Fibroblast of lung (primary cell): ENCODE data around the gene C1orf210. TPM values are rescaled to one million over a fixed set of nuclear protein-coding genes. Genes with fewer than 3 reads are reported as not detected.

ENCODE experiments used
- DNase-seq, 2 donors: peaks; one replicate each; pipeline versions ENCODE4 v3.0.0 to v3.0.0-alpha.2; 2010; ENCODE audit warnings: low read depth in 2 of 2
- H2AFZ ChIP-seq: 2 replicates; pipeline ENCODE4 v1.5.1; 2012; ENCODE audit warnings: low read length, control low read depth, inconsistent platforms
- H3K27ac ChIP-seq: 2 replicates; pipeline ENCODE4 v1.5.1; 2011; ENCODE audit warnings: low read length, control low read depth; ENCODE audit not compliant: insufficient read depth
- H3K27me3 ChIP-seq: 2 replicates; pipeline ENCODE4 v1.5.1; 2011; ENCODE audit warnings: mild to moderate bottlenecking, low read length; ENCODE audit not compliant: control insufficient read depth, insufficient read depth
- H3K36me3 ChIP-seq: 2 replicates; pipeline ENCODE4 v1.5.1; 2011; ENCODE audit warnings: low read length; ENCODE audit not compliant: control insufficient read depth, insufficient read depth
- H3K4me1 ChIP-seq: 2 replicates; pipeline ENCODE4 v1.5.1; 2011; ENCODE audit warnings: low read length; ENCODE audit not compliant: control insufficient read depth, insufficient read depth; ENCODE audit errors: extremely low read depth
- H3K4me2 ChIP-seq: 2 replicates; pipeline ENCODE4 v1.5.1; 2011; ENCODE audit warnings: low read length, control low read depth; ENCODE audit not compliant: insufficient read depth; ENCODE audit errors: extremely low read depth
- H3K4me3 ChIP-seq, 4 experiments: fragments of 200-600 bp in 1 of 4; sonication (generic) in 1 of 4; replicated peaks in 1 of 4; 2 replicates each; pipeline ENCODE4 v1.5.1; 2011 to 2016; ENCODE audit warnings: low read length in 4 of 4, low read depth in 3 of 4, mild to moderate bottlenecking in 3 of 4, control low read depth in 2 of 4, inconsistent platforms in 1 of 4, mixed read lengths in 1 of 4; ENCODE audit not compliant: insufficient read depth in 1 of 4; ENCODE audit errors: control extremely low read depth in 1 of 4
- H3K79me2 ChIP-seq: 2 replicates; pipeline ENCODE4 v1.5.1; 2012; ENCODE audit warnings: mild to moderate bottlenecking, low read length, inconsistent platforms; ENCODE audit not compliant: control insufficient read depth, insufficient read depth
- H3K9ac ChIP-seq: 2 replicates; pipeline ENCODE4 v1.5.1; 2011; ENCODE audit warnings: mild to moderate bottlenecking, low read length, control low read depth; ENCODE audit not compliant: insufficient read depth
- H3K9me3 ChIP-seq: 2 replicates; pipeline ENCODE4 v1.5.1; 2012; ENCODE audit warnings: low read depth, low read length; ENCODE audit not compliant: control insufficient read depth, insufficient read depth
- H4K20me1 ChIP-seq: 2 replicates; pipeline ENCODE4 v1.5.1; 2011; ENCODE audit warnings: low read length; ENCODE audit not compliant: control insufficient read depth, insufficient read depth; ENCODE audit errors: extremely low read depth
- CTCF ChIP-seq, 2 donors: IDR thresholded peaks in 1 of 2; conservative IDR thresholded peaks in 1 of 2; 1 replicate in 1 of 2; 2 replicates in 1 of 2; pipeline ENCODE4 v1.5.1; 2011 to 2012; ENCODE audit warnings: low read length in 2 of 2, control low read depth in 1 of 2, inconsistent platforms in 1 of 2, low read depth in 1 of 2, mild to moderate bottlenecking in 1 of 2
- EZH2 ChIP-seq: IDR thresholded peaks from 2 replicates; pipeline ENCODE4 v1.5.1; 2012; ENCODE audit warnings: low read length, control low read depth, mild to moderate bottlenecking; ENCODE audit errors: missing control alignments
- polyA plus RNA-seq, 2 donors: library from polyadenylated mRNA; depleted of rRNA in 1 of 2; stranded (reverse) in 1 of 2; unstranded in 1 of 2; fragments of >200 nt; gene quantifications; 2 replicates each; pipeline ENCODE4 v1.2.1, GENCODE V29; 2011 to 2012; ENCODE audit warnings: missing spikeins in 1 of 2
- total RNA-seq: library from RNA; depleted of rRNA; stranded (reverse); fragments of >200 nt; gene quantifications from 2 replicates; pipeline ENCODE4 v1.2.1, GENCODE V29; 2014

C1orf210 gene
- total and polyA plus RNA-seq, 2 donors (not counting 1 experiment from before 2014, with no cell fraction given) = not detected

- Histone ChIP-seq H3K27me3 (no peaks in the 10 kb centered on the region), H3K9ac (no peak overlapping the region), H3K4me2 (no peak overlapping the region), H3K9me3 (no peaks in the 10 kb centered on the region), H3K4me3 (no peak overlapping the region), H2AFZ (no peak overlapping the region), H3K27ac (no peak overlapping the region), H3K36me3 (no peaks in the 10 kb centered on the region), H3K4me1 (no peaks in the 10 kb centered on the region), H3K79me2 (no peaks in the 10 kb centered on the region), H4K20me1 (no peaks in the 10 kb centered on the region)
- DNase-seq = no peak
- TF ChIP-seq EZH2 (no peak), CTCF (conservative IDR thresholded peaks at IDR 0.05 in 1 of 2, IDR thresholded peaks at IDR 0.05 in 1 of 2; ENCODE audit: low read depth in 1 of 2, low read length in 2 of 2) (no peak)
Measured at GRCh38 chr1:43315481-43315880, 30.1 kb upstream of the C1orf210 start.

- Histone ChIP-seq H3K36me3 (no peaks in the 10 kb centered on the region), H2AFZ (no peak overlapping the region), H3K9me3 (no peaks in the 10 kb centered on the region), H3K27me3 (no peaks in the 10 kb centered on the region), H3K27ac (no peak overlapping the region), H3K4me3 (no peak overlapping the region), H3K79me2 (no peaks in the 10 kb centered on the region), H3K4me1 (no peaks in the 10 kb centered on the region), H3K9ac (no peak overlapping the region), H3K4me2 (no peak overlapping the region), H4K20me1 (no peaks in the 10 kb centered on the region)
- DNase-seq = no peak
- no peak for TF ChIP-seq CTCF (conservative IDR thresholded peaks at IDR 0.05 in 1 of 2, IDR thresholded peaks at IDR 0.05 in 1 of 2; ENCODE audit: low read depth in 1 of 2, low read length in 2 of 2)
- no peak for TF ChIP-seq EZH2
Measured at GRCh38 chr1:43314233-43314632, 28.9 kb upstream of the C1orf210 start.

GRCh38 chr1:43313771-43314170 is 28.4 kb upstream of the C1orf210 start:
- TF ChIP-seq CTCF (conservative IDR thresholded peaks at IDR 0.05 in 1 of 2, IDR thresholded peaks at IDR 0.05 in 1 of 2; ENCODE audit: low read depth in 1 of 2, low read length in 2 of 2) (no peak), EZH2 (no peak)
- Histone ChIP-seq H3K4me1 (no peaks in the 10 kb centered on the region), H3K79me2 (no peaks in the 10 kb centered on the region), H3K27ac (no peak overlapping the region), H3K9ac (no peak overlapping the region), H4K20me1 (no peaks in the 10 kb centered on the region), H3K36me3 (no peaks in the 10 kb centered on the region), H3K4me3 (no peak overlapping the region), H3K4me2 (no peak overlapping the region), H3K27me3 (no peaks in the 10 kb centered on the region), H3K9me3 (no peaks in the 10 kb centered on the region), H2AFZ (no peak overlapping the region)
- DNase-seq = no peak
